Heart right ventricle (tissue), 16 donors: ENCODE measurements around the gene CPD. TPM values are rescaled to one million over a fixed set of nuclear protein-coding genes. Genes with fewer than 3 reads are reported as not detected.
A peak's percentile ranks its signal among the peaks of the same experiment; 100 is the strongest.

Experiments used
- ATAC-seq, 8 donors: fragments of 200-7000 bp; cut with Tn5 transposase; one replicate each; pipeline ENCODE4 v1.9.1; 2020; ENCODE audit warnings: mild to moderate bottlenecking in 8 of 8, moderate library complexity in 8 of 8, moderate number of reproducible peaks in 1 of 8
- DNase-seq, 2 donors: peaks; one replicate each; pipeline ENCODE4 v3.0.0-alpha.2; 2020
- H3K27ac ChIP-seq, 10 donors: fragments of 200-600 bp; sonication (generic) in 2 of 10; one replicate each; pipeline versions ENCODE4 v1.5.0 to v1.8.0; 2020 to 2022; ENCODE audit warnings: mild to moderate bottlenecking in 3 of 10
- H3K27me3 ChIP-seq, 7 donors: fragments of 200-600 bp; one replicate each; pipeline ENCODE4 v1.8.0; 2021 to 2022; ENCODE audit warnings: mild to moderate bottlenecking in 2 of 7
- H3K36me3 ChIP-seq, 9 donors: fragments of 200-600 bp; sonication (generic) in 1 of 9; one replicate each; pipeline versions ENCODE4 v1.5.0 to v1.8.0; 2020 to 2022; ENCODE audit warnings: mild to moderate bottlenecking in 2 of 9
- H3K4me1 ChIP-seq, 9 donors: fragments of 200-600 bp; sonication (generic) in 1 of 9; one replicate each; pipeline versions ENCODE4 v1.5.0 to v1.8.0; 2020 to 2022; ENCODE audit warnings: mild to moderate bottlenecking in 4 of 9
- H3K4me3 ChIP-seq, 10 donors: fragments of 200-600 bp; sonication (generic) in 2 of 10; one replicate each; pipeline versions ENCODE4 v1.5.0 to v1.8.0; 2020 to 2022; ENCODE audit warnings: mild to moderate bottlenecking in 7 of 10, moderate library complexity in 2 of 10
- H3K9me3 ChIP-seq, 11 donors: fragments of 200-600 bp in 10 of 11; sonication (generic) in 2 of 11; one replicate each; pipeline versions ENCODE4 v1.5.0 to v1.8.0; 2013 to 2022; ENCODE audit warnings: mild to moderate bottlenecking in 2 of 11, control low read depth in 1 of 11, moderate library complexity in 1 of 11
- WGBS, 2 donors: extraction: QIAGEN DNeasy Blood & Tissue Kit; methylation state at CpG; one replicate each; pipeline ENCODE4 v1.1.7; 2013; ENCODE audit warnings: inconsistent platforms in 1 of 2; 5-methylcytosine and 5-hydroxymethylcytosine counted together
- intact Hi-C, 10 donors: fragments of 100-400 bp; cut with DNase I; formaldehyde crosslinking; loops; one replicate each; pipeline versions ENCODE4 v1.11.1 to v1.14.2; 2022
- polyA plus RNA-seq, 2 donors: library from polyadenylated mRNA; stranded (reverse); fragments of 200-250 nt; gene quantifications; one replicate each; pipeline ENCODE4 v1.2.3, GENCODE V29; 2013
- total RNA-seq, 10 donors: library from RNA; stranded (reverse); fragmentation: NEBNext Ultra II Directional in 3 of 10; extraction: Animal tissue kit (Norgen Biotek cat#: 25700) in 3 of 10; gene quantifications; one replicate each; pipeline versions ENCODE4 v1.2.1 to v1.2.4, GENCODE V29; 2021 to 2023
- TF ChIP-seq, protein P1 (sequence below), 9 donors: fragments of 200-600 bp; sonication (generic) in 2 of 9; IDR thresholded peaks; one replicate each; pipeline versions ENCODE4 v1.5.0 to v1.8.0; 2021 to 2022; ENCODE audit warnings: antibody characterized with exemption in 9 of 9, mild to moderate bottlenecking in 5 of 9, moderate library complexity in 1 of 9
- donor health status: Arrhythmogenic right ventricular cardiomyopathy.
- donor health status: ischemic (EF 13 %, LVEDD 7.1; RV severe dilation, severe dysfunction).
- donor health status: healthy with polysubstance abuse.
- donor health status: DM: no; HTN: yes; CAD: no.
- donor health status: DM: no; HTN: no; CAD: no.
- donor health status: ischemic (EF 25% LVEDD 6.9; RV normal size, moderate dysfunction).
- donor health status: ischemic (EF 25% LVEDD 5.7; RV mildly dilated, moderate dysfunction).
- donor health status: healthy.
- donor health status: DM: yes; HTN: yes; CAD: no.
- donor health status: Ischemic cardiomyopathy.
- donor health status: ischemic (EF 35%, LVEDD 5.7; RV mildly dilated, moderate dysfunction).
- donor health status: nonischemic (EF 11% LVEDD 7.7; RV severe dilation, severe dysfunction).
- donor health status: DM: yes; HTN: yes; CAD: no.
- donor health status: PGD.
- donor health status: ischemic (EF 29% LVEDD 5.4; RV normal size, mild dysfunction).
- donor health status: nonischemic (EF 23%, LVEDD 6.1; RV moderate dilation, normal function).

Gene CPD
- total and polyA plus RNA-seq, 12 donors: 4.2 to 44.0 (median 22.6) TPM

DNA sequence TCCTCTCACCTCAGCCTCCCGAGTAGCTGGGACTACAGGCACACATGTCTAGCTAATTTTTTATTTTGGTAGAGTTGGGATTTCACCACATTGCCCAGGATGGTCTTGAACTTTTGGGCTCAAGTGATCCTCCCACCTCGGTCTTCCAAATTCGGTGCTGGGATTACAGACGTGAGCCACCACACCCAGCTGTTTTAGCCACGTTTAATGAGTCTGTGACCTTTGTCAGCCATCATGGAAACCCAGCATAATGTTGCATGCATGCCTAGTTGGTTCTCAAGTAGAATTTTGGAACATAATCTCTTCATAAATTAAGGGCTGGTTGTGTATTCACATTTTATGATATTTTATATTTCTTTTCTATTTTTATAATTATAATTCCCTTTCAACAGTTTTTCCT lies 140.4 kb downstream of the CPD start:
- Histone ChIP-seq H3K27ac (peak overlapping the region in 5 of 10 donors; percentile 29 to 72 (median 35)), H3K4me3 (no peak overlapping the region), H3K9me3 (no peaks in the 10 kb centered on the region)

More for the DNA sequence above, 140.4 kb downstream of the CPD start:
- DNase-seq: no peak
- Histone ChIP-seq H3K4me1 (peaks cover 0 to 34% (median 12%) of the 10 kb centered on the region in 9 donors), H3K36me3 (peaks cover 0 to 92% (median 27%) of the 10 kb centered on the region in 9 donors), H3K27me3 (no peaks in the 10 kb centered on the region)
- no peak for ATAC-seq
- intact Hi-C loops: no loop called here
- TF ChIP-seq, protein P1, sequence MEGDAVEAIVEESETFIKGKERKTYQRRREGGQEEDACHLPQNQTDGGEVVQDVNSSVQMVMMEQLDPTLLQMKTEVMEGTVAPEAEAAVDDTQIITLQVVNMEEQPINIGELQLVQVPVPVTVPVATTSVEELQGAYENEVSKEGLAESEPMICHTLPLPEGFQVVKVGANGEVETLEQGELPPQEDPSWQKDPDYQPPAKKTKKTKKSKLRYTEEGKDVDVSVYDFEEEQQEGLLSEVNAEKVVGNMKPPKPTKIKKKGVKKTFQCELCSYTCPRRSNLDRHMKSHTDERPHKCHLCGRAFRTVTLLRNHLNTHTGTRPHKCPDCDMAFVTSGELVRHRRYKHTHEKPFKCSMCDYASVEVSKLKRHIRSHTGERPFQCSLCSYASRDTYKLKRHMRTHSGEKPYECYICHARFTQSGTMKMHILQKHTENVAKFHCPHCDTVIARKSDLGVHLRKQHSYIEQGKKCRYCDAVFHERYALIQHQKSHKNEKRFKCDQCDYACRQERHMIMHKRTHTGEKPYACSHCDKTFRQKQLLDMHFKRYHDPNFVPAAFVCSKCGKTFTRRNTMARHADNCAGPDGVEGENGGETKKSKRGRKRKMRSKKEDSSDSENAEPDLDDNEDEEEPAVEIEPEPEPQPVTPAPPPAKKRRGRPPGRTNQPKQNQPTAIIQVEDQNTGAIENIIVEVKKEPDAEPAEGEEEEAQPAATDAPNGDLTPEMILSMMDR (IDR thresholded peaks at IDR 0.05): no peak
- WGBS, 2 donors: 73 to 78% methylated on average over 5 of the region's 5 CpGs

Other genes starting within 250 kb of the CPD start
- under 1 TPM in 9 of 10 donors, not detected in 1; 0.13 to 0.71 (median 0.28) TPM for gene SLC6A4, start 143.2 kb upstream of the CPD start, total RNA-seq
- under 1 TPM; 0.29 to 0.52 TPM for gene SLC6A4, start 143.2 kb upstream of the CPD start, polyA plus RNA-seq
- gene BLMH, start 87.0 kb upstream of the CPD start, total RNA-seq: 10 to 100 TPM; 13.7 to 22.2 (median 15.9) TPM
- gene BLMH, start 87.0 kb upstream of the CPD start, polyA plus RNA-seq: 10 to 100 TPM in 1 of 2 donors, 1 to 10 TPM in 1; 9.6 to 16.5 TPM
- gene TMIGD1, start 44.9 kb upstream of the CPD start, total RNA-seq: not detected
- not detected for gene TMIGD1, start 44.9 kb upstream of the CPD start, polyA plus RNA-seq
- 10 to 100 TPM; 29.3 to 43.9 (median 32.8) TPM for gene GOSR1, start 98.5 kb downstream of the CPD start, total RNA-seq
- 10 to 100 TPM in 1 of 2 donors, 1 to 10 TPM in 1; 7.9 to 13.1 TPM for gene GOSR1, start 98.5 kb downstream of the CPD start, polyA plus RNA-seq